GM15510 (cell line): Measurements from ENCODE around the gene MGST2.

Experiments used
- POLR2A ChIP-seq: IDR thresholded peaks from 3 replicates; pipeline ENCODE4 v1.6.1; 2011; ENCODE audit warnings: borderline replicate concordance; ENCODE audit not compliant: insufficient read length; ENCODE audit errors: extremely low read depth

Gene MGST2

DNA sequence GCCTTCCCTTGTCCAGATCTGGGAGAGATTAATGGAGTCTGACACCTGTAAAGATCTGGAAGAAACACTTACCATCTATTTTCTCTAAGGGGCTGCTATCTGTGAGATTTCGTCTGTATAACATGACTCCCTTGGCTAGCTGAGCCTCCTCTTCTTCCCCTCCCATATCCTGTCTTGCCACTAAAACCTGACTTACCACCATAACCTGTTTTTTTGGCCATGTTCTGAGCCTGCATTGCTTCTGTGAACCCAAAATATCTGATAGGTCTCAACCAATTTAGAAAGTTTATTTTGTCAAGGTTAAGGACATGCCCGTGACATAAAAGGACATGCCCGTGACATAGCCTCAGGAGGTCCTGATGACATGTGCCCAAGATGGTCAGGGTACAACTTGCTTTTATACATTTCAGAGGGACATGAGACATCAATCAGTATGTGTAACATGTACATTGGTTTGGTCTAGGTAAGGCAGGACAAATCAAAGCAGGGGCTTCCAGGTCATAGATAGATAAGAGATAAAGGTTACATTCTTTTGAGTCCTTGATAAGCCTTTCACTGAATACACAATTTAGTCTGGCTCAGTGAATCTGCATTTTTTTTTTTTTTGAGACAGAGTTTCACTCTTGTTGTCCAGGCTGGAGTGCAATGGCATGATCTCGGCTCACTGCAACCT lies 11.4 kb downstream of the MGST2 start:
- TF ChIP-seq POLR2A: no peak

DNA sequence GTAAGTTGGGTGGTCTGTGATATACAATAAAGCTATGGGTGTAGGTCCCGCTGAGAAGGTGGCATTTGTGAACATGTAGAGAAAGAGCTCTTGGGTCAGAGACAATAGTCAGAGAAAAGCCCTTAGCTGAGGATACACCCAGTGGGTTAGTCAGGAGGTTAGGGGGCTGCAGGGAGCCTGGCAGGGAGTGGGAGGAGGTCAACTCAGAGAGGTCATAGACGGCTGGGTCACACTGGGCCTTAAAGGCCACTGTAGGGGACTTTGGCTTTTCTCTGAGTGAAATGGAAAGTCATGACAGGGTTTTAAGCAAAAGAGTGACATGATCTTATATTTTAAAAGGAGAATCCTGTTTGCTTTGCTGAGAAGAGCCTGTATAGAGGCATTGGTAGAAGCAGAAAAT lies 16.7 kb downstream of the MGST2 start:
- no peak for TF ChIP-seq POLR2A

DNA sequence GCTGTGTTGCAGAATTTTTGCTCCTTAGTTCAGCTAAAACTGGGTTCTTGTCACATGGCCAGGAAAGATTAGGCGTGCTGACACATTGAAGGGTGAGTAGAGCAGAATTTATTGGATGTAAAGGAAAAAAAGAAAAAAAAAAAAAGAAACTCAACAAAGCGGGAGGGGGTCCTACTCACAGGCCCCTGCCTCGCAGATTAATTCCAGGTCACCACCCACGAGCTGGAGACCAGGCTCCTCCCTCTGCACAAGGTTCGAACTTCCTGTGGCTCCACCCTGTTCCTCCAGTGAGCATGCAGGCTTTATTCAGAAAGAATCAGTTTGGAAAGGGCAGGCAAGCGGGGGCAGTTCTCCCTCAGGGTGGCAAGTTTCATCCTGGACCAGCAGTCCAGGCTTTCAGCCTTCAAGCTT lies 17.1 kb downstream of the MGST2 start:
- no peak for TF ChIP-seq POLR2A

DNA sequence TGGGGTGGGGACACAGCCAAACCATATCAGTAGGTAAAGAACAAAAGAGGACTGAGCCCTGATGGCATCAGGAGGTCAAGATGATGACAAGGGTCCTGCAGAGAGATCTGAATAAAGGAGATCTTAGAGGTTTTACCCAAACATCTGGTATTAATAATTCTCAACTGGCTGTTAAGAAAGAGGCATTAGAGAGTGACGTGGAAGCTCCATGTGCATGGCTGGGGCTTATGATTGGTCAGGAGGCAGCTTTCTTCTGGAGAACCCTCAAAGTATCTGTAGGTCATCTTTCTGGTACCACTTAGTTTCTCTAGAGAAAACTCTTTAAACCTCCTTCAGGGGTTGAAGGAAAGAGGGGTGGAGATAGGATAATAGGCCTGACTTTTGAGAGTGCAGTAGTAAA lies 18.7 kb downstream of the MGST2 start:
- TF ChIP-seq POLR2A: no peak

DNA sequence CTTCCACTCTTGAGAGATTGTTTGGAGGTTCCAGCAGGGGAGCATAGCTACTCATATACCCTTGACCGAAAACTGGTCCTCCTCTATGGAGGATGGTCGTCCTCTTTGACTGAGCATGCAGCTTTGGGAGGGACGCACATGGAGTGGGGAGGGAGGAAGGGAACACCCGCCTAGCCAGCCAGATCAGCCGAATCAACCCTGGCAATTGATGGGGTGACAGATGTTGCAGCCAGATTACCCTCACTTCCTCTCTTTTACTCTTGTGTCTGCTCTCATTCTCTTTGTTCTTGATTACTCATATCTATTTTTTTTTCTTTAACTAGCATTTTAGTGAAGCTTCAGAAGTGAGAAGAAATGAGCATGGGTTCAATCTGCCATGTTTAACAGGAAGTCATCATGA lies 19.6 kb downstream of the MGST2 start:
- TF ChIP-seq POLR2A: no peak

DNA sequence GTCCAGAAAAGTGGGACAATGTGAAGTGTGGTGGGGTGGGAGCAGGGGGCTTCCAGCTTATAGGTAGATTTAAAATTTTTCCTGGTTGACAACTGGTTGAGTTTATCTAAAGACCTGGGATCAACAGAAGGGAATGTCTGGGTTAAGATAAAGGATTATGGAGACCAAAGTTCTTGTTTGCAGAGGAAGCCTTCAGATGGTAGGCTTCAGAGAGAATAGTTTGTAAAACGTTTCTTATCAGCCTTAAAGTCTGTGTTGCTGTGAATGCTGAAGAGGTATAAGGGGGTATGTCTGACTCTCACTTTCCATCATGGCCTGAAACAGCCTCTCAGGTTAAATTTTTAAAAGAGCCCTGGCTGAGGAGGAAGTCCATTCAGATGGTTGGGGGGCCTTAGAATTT lies 20.5 kb downstream of the MGST2 start:
- TF ChIP-seq POLR2A: no peak

DNA sequence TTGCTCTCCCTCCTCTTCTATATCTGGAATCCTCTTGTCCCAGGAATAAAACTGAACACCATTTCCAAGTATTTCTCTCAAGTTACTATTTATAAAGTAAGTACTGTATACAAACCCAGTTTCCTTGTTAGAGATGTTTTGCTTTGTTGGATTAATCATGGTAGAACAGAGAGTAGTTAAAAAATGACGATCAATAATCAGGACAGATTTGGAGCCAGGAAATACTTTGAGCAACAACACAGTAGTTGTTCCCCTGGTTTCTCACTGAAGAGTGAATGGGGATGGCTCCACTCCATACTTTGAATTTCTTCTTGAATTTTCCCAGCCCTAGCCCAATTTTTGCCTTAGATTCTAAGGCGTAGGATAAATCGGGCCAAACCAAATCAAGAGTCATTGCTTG lies 21.4 kb downstream of the MGST2 start:
- TF ChIP-seq POLR2A: no peak

DNA sequence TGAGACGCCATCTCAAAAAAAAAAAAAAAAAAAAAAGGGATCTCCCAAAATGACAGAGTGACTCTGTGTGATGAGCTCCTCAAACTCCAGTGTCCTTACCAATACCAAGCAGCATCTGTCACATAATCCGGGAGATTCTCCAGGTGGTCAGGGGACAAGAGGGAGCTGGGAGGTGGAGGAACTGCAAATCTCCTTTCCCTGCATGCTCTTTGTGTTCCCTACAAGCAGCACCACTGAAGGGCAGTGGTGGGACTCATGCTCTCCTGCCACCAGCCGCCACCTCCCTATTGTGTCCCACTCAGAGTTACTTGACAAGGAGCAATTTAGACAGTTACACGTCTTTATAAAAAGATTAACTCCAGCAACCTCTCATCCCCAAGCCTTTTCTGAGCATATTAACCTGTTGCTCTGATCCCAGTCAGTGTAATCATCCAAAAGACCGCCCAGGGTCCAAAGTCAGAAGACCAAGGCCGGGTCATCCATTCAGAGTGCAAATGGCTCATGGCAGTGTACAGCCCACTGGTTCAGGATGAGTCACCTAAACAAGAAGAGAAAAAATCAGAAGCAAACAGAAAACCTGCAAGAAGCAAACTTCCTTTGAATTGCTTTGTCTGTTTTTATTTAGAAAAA lies 23.6 kb downstream of the MGST2 start:
- no peak for TF ChIP-seq POLR2A

DNA sequence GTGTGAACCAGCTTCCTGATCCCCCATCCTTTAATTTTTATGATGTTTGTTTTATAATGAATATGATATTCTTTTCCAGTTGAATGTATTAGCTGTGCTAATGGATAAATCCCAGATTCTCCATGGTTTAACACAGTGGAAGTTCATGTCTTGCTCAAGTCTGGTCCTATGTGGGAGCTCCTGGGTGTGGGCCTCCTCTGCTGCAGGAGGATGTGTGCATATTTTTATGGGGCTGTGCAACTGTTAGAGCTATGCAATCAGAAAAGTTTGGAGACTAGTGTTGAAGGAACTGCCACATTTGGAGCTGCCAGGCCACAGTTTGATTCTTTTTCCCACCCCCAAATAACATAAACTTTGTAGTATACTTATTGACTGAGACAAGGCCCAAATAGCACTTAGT lies 24.8 kb downstream of the MGST2 start:
- no peak for TF ChIP-seq POLR2A

DNA sequence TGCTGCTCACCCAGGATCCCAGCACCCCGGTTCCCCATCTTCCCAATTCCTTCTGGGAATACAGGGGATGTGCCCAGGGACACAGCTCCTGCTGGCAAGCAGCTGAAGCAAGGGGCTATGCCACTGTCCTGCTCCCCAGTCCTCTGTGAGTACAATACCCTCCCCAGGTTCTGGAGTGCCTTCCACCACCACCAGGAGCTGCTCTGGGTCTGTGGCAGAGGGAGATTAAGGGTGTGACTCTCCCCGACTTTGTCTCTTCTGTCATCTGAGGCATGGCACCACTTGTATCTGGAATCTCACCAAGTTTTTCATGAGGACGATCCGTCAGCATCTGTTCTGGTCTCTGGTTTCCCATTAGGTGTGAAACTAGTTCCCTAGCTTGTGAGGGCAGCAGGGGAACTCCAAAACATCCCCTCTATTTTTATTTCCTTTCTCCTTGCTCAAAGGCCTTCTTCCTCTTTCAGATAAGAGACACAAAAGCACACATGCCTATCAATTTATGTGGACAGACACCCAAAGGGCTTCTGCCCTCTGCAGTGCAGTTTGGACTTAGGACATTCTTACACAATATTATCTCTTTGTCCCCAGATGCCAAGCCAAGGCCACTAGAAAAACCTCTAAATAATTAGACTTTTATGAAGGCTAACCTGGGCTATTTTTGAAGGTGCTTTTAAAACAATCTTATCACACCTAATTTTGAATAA lies 26.8 kb downstream of the MGST2 start:
- no peak for TF ChIP-seq POLR2A

DNA sequence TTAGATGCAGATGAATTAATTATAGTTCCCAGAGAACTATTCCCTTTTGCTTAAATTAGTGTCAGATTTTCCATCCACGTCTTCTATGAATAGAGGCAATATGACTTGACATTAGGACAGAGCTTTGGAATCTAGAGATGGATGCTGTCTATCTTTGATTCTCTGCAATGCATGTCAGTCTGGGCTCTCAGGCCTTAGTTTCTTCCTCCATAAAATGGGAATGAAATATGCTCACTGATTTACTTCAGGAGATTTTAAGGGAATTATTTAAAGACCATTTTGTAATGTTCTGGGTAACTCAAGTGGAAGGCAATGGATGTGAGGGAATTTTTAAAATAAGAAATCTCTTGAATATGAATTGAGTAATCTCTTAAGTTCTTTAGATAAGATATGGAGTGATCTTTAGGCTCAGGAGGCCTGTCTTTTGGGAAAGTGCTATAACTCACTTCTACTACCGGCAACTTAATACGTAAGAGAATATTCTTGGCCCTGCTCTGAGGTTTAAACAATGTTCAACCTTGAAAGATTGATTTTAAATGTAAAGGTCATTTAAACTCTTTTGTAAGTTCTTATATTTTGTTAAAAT lies 29.0 kb downstream of the MGST2 start:
- no peak for TF ChIP-seq POLR2A

DNA sequence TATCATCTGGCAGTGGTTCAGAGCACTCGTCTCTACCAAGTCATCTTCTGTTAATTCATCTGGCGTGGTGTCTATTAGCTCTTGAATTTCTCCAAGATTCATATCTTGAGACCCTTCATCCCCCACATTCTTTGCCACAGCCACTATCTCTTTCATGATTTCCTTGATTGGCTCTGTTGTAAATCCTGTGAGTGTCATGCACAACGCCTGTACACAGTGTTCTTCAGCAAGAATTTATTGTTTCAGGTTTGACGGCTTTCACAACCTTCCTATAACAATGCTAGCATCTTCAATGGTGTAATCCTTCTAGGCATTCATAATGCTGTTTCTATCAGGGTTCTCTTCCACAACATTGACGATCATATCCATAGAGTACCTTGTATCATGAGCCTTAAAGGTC lies 30.9 kb downstream of the MGST2 start:
- no peak for TF ChIP-seq POLR2A

DNA sequence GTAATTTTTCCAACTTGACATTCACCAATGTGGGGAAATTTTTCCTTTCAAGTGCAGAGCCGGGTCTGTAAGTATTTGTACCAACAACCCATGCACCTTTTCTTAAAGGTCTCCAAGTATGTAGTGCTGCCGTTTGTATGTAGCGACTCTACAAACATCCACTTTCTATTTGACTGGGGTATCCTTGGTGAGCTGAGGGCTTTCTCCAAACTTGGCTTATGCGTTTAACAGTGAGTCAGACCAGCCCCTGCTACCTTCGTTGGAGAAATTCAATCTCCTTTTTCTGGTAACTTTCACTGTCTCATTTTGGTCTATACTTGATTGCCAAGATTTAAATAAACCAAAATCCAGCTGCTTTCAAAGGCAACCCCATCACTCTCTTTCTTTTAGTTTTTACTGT lies 34.9 kb downstream of the MGST2 start:
- no peak for TF ChIP-seq POLR2A

DNA sequence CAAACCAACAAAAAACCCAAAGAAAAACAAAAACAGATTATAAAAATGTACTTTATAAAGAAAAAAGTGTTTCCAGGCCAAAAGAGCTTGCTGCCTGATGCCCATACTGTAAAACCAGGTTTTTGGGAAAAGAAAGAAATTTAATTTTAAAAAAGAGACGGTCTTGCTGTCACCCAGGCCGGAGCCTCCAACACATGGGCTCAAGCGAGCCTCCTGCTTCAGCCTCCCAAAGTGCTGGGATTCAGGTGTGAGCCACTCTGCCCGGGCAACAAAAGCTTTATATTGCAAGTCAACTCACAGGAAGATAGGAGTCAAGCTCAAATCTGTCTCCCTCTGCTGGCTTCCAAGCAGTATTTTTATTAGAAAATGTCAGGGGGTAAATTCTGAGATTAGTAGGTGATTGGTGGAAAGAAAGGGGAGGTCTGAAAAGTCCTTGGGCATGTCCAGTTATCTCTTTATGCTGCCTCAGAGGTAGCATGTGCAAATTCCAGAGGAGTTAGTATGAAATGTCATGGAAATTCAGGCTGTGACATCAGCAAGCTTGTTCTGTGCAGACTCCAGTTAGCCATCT lies 39.4 kb downstream of the MGST2 start:
- TF ChIP-seq POLR2A: no peak

DNA sequence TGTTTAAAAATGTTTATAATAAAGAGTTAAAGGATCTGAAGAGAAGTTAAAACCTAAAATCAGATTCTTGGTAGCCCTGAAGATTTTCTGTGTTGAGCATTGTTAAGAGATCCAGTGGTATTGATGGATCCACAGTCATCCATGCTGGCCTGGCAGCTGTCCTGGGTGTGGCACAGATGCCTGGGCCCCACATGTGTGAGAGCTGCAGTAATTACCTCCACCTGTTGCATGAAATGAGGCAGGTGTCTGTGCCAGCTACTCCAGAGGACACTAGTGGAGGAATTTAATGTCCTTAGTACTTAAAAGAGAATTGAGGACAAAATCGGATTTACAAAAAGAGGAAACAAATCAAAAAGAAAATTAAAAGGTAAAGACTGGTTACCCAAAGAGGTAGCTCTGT lies 44.0 kb downstream of the MGST2 start:
- no peak for TF ChIP-seq POLR2A
